GM19372 (cell line): ENCODE data around the gene FANK1.
A peak's percentile ranks its signal among the peaks of the same experiment; 100 is the strongest.
"Not testable (repeated sequence)": the region's sequence is repeated elsewhere in the genome, so short reads cannot be mapped to it uniquely, and the experiment has no call there.

Experiments used
- ATAC-seq: cut with Tn5 transposase; IDR thresholded peaks from one replicate; pipeline ENCODE4 v1.9.1; 2021; ENCODE audit warnings: mild to moderate bottlenecking, low read depth, moderate library complexity; ENCODE audit not compliant: unreplicated experiment

The FANK1 gene

GRCh38 chr10:125886914-125887512 is 9.4 kb upstream of the FANK1 start:
- no peak for ATAC-seq

GRCh38 chr10:125889441-125889840 is 6.9 kb upstream of the FANK1 start:
- ATAC-seq: not testable (repeated sequence)

GRCh38 chr10:125892402-125892801 is 4.0 kb upstream of the FANK1 start:
- ATAC-seq: not testable (repeated sequence)

- not testable (repeated sequence) for ATAC-seq
Measured at GRCh38 chr10:125894176-125894575, 2.2 kb upstream of the FANK1 start.

GRCh38 chr10:125895130-125896087 is 955 bp upstream of the FANK1 start:
- ATAC-seq: peak; percentile 50

- ATAC-seq: not testable (repeated sequence)
Measured at GRCh38 chr10:125897317-125897716, 953 bp downstream of the FANK1 start.

- not testable (repeated sequence) for ATAC-seq
Measured at GRCh38 chr10:125900963-125901362, 4.6 kb downstream of the FANK1 start.

GRCh38 chr10:125903135-125903640 is 6.8 kb downstream of the FANK1 start:
- not testable (repeated sequence) for ATAC-seq

GRCh38 chr10:125905069-125905994 is 9.0 kb downstream of the FANK1 start:
- not testable (repeated sequence) for ATAC-seq

GRCh38 chr10:125907598-125907997 is 11.2 kb downstream of the FANK1 start:
- ATAC-seq: not testable (repeated sequence)

GRCh38 chr10:125908813-125909212 is 12.4 kb downstream of the FANK1 start:
- not testable (repeated sequence) for ATAC-seq

- ATAC-seq: not testable (repeated sequence)
Measured at GRCh38 chr10:125909491-125909890, 13.1 kb downstream of the FANK1 start.

- no peak for ATAC-seq
Measured at GRCh38 chr10:125911145-125911544, 14.8 kb downstream of the FANK1 start.

GRCh38 chr10:125911990-125912389 is 15.6 kb downstream of the FANK1 start:
- no peak for ATAC-seq

GRCh38 chr10:125913277-125913676 is 16.9 kb downstream of the FANK1 start:
- ATAC-seq: not testable (repeated sequence)

GRCh38 chr10:125916977-125917376 is 20.6 kb downstream of the FANK1 start:
- no peak for ATAC-seq

- ATAC-seq: not testable (repeated sequence)
Measured at GRCh38 chr10:125917704-125918361, 21.5 kb downstream of the FANK1 start.

GRCh38 chr10:125921643-125922306 is 25.4 kb downstream of the FANK1 start:
- not testable (repeated sequence) for ATAC-seq

- ATAC-seq: no peak
Measured at GRCh38 chr10:125925262-125925834, 29.0 kb downstream of the FANK1 start.
